GM18502 (cell line): ENCODE data around the gene MSANTD1.
A peak's percentile ranks its signal among the peaks of the same experiment; 100 is the strongest.

ENCODE experiments used
- ATAC-seq: cut with Tn5 transposase; IDR thresholded peaks from one replicate; pipeline ENCODE4 v1.9.1; 2021; ENCODE audit warnings: mild to moderate bottlenecking; ENCODE audit not compliant: unreplicated experiment, poor library complexity

Gene MSANTD1

DNA sequence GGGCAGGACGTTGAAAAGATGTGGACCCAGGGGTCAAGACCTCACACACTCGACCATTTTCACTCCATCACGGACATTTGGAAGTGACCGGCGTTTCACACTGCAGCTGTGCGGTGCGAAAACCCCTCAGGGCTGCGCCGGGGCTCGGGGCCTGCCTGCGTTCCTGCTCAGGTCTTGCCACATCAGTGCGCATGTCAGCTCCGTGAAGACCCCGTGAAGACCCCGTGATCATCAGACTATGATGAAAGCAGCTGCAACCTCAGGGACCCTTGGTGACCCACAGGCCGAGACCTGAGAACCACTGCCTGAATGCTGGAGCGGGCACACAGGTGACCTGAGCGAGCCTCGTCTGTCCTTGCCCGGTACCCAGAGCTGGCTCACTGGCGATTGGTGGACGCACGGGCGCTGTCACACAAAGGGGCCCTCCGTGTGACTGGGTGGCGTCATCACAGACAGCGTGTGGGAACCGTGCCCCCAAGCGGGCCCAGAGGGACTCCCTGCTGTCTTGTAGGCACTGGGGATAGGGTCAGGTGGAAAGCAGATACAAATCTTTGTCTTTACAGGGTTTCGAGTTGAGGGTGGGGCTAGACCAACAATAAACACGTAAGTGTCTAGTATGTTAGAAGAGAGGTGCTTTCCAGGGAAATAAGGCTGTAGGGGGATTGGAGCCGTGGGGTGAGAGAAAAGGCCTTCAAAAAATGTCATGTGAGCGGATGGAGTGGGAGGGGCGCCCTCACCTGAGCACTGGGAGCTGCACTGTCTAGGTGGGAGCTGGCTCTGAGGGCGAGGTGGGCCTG is 12.7 kb downstream of the MSANTD1 start:
- ATAC-seq = no peak

- no peak for ATAC-seq
Measured at GRCh38 chr4:3262208-3263052, 13.5 kb downstream of the MSANTD1 start.

DNA sequence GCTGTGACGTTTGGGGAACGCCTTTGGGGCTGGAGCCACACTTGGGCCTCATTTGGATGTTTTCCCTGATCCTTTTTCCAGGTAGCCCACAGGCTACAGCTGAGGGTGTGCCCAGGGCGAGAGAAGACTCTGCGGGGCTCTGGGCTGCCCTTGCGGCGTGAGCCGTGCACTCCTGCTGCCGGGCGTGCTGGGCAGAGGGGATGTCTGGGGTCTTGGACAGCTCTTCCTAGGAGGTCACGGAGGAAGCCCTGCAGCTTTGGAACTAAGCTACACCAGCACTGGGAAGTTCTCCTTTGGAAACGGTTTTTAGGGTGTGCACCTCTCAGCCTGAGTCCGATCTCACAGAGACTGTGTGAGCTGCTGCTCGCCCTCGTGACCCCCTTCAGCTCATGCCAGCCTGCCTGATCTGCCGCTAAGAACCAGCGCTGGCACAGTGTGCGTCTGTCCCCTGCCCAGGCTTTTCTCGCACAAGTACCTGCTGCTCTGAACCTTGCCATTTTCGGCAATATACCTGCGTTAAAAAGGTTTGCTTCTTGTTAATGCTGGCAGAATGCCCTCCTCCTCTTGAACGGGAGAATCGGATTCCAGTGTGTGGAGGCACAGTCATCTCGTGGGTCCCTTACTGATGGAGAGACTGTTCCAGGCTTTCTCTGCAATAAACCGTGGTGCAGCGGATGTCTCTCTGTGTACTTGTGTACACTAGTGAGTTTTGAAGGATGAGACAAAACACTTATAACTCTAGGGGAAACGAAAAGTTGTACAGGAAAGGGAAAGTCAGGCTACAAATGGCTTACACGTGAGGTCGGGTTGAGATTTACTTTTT is 14.3 kb downstream of the MSANTD1 start:
- ATAC-seq = no peak

DNA sequence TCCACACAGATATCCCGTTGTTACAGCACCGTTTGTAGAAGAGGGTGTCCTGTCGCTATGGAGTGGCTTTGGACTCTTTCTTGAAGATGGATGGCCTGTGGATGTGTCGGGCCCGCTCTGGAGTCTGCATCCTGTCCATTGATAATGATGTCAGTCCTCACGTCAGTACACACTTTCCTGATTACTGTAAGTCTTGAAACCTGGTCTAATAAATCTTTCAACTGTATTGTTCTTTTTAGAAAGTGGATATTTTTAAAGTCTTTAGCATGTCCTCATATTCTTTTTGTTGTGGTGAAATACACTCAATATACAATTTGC is 14.9 kb downstream of the MSANTD1 start:
- ATAC-seq = no peak

GRCh38 chr4:3266076-3266475 is 17.1 kb downstream of the MSANTD1 start:
- no peak for ATAC-seq

GRCh38 chr4:3267576-3268394 is 18.8 kb downstream of the MSANTD1 start:
- ATAC-seq = no peak

DNA sequence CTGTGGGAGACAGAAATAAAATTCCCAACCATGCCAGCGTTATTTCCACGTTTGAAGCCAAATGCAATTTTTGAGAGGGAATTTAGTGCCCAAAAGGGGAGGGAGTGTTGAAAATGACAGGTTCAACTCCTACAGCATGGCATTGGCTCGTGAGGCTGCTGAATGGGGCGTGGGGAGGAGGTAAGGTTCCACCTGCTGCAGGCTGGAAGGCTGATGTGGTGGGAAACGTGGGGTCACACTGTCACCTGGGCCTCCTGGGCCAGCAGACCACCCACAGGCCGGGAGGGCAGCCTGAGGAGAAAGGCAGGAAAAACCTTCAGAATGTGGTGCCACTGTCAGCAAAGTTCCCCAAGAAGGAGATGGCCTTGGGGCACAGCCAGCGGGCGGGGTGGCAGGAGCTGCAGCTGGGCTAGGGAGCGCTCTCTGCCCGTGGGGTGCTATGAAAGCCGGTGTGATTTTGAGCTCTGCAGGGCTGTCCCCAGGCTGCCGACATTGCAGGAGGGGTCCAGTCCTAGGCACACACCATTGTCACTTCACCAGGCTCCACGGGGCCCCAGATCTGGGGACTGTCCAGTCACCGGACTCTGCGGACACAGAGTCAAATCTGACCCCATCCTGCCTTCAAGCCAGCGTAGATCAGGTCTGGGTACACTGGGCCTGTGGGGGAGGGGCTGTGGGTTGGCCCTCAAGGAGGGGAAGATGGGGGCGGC is 19.6 kb downstream of the MSANTD1 start:
- ATAC-seq = no peak

DNA sequence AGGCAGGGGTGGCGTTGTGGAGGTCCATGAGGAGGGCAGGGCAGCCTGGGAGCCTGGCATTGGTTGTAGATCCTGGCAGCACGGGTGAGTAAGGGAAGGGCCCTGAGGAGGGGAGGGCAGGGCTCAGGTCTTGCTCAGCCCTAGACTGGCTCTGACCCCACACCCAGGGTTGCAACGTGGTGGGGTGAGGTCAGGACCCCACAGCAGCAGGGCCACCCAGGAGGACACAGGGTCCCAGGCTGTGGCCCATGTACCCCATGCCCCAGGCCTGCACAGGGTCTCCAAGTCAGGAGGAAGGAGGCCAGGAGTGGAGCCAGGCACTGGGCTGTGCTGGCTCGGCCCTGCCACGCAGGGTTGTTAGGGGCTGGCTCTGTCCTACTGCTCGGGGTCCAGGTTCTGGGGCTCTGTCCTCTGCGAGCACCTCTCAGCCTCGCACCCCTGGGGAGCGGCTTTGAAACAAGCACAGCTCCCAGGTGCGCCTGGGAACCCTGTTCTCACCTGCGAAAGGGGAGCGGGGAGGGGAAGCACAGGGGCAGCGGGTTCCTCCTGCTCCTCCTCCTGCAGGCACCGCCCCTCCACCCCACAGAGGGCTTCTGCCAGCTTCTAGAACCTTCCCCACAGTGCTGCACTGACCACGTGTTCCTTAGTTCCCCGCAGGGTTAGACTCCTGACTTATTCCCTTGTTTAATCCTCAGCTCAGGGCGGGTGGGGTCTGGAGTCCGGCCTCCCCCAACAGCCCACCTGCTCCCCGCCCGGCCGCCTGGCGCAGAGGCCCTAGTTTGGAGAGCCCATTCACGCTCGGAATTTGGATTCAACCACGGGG is 20.4 kb downstream of the MSANTD1 start:
- no peak for ATAC-seq

GRCh38 chr4:3269991-3270611 is 21.1 kb downstream of the MSANTD1 start:
- ATAC-seq = no peak

- no peak for ATAC-seq
Measured at GRCh38 chr4:3271131-3271530, 22.2 kb downstream of the MSANTD1 start.

- no peak for ATAC-seq
Measured at GRCh38 chr4:3276986-3277385, 28.0 kb downstream of the MSANTD1 start.

DNA sequence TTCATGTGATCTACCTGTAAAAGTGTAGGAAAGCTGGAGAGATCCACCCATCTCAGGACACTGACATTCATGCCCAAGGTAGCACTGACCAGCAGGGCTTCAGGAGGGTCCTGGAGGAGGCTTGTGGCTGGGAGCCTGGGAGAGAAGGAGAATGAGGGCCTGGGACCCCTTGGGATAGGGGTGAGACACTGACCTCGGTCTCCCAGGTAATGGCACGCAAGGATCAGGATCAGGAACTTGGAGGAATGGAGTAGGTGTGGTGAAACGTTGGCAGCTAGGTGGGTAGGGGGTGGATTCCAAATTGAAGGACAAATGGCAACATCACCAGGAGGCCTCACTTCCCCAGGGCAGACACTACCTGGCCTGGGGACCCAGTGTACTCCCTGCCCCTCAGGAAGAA is 31.5 kb downstream of the MSANTD1 start:
- ATAC-seq = no peak

DNA sequence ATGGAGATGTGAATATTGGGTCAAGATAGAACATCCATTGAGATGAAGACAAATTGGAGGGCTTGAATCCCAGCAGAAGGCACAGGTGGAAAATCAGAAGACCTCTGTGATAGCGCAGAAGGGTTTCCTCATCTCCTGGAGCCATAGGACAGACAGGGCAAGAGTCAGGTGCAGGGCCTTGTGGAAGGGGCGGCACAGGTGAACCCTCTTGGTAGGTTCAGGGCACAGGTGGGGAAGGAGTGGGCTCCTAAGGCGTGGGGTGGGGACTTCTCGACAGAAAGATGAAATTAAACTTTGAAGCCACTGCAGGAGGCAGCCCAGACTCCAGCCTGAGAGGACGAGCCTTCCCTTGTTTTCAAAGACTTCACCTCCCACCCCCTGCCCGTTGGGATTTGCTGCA is 34.5 kb downstream of the MSANTD1 start:
- no peak for ATAC-seq

DNA sequence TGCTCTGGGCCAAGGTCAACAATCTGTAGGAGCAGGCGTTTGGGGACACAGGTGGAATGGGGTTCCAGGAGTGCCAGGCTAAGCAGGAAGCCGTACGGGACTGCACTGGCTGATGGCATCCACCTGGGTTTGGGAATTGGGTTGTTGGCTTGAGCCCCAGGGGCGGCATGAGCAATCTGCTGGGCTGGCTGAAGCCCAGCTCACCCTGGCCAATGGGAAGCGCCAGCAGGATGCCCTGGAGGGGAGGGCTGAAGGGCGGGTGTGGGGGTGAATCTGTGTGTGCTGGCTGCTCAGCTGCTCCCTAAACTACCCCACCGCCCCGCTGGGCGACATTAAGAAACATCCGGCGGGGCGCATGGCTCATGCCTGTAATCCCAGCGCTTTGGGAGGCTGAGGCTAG is 35.0 kb downstream of the MSANTD1 start:
- no peak for ATAC-seq

DNA sequence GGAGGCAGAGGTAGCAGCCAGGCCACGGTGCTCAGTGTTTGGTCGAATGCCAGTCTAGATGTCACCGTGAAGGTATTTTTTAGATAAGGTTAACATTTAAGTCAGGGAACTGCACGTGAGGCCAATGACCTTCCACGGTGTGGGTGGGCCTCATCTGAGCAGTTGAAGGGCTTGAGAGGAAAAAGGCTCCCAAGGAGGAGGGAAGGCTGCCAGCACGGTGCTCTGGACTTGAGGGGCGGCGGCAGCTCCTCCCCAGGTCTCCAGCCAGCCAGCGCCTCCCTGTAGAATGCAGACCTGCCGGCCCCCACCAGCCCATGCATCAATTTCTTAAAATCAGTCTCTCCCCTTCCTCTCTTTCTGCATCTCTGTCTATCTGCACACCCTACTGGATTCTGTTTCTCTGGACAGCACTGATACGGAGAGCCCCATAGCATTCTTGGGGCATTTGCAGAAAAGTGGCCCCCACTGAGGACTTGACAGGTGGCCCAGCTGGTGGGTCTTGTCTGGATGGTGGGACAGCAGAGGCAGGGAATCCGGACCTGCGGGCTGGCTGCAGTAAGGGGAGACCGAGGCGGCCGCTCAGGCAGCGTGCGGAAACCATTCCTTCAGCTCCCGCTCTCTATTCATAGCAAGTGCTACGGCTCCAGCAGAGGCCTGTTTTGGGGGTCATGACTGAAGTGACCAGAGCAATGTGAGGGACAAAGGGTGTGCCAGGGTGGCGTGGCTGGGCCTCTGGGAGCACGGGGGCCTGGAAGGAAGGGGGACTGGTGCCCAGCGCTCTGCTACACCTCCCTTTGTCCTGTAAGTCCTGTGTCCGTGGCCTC is 36.0 kb downstream of the MSANTD1 start:
- no peak for ATAC-seq

- peak; percentile 96 for ATAC-seq
Measured at GRCh38 chr4:3285558-3286334, 36.8 kb downstream of the MSANTD1 start.
